Measurements from ENCODE around the gene REXO1. TPM values are rescaled to one million over a fixed set of nuclear protein-coding genes. Genes with fewer than 3 reads are reported as not detected.

Gene REXO1
- total and polyA plus RNA-seq, 2 of the 13 experiments (the other 11 are each of a cell fraction or from before 2014, with no cell fraction given), result 5.0 to 11.2 TPM

- TF ChIP-seq AFF4 (CRISPR knock-in tag; IDR thresholded peaks at IDR 0.05), result no peak
- no peak for TF ChIP-seq BRD4 (CRISPR knock-in tag; IDR thresholded peaks at IDR 0.05)
- no peak for TF ChIP-seq GZF1 (CRISPR knock-in tag; IDR thresholded peaks at IDR 0.05)
- TF ChIP-seq MXI1 (IDR thresholded peaks at IDR 0.05; ENCODE audit: borderline replicate concordance, low read depth, low read length), result peak; percentile 56; the same call in 1 of the 3 replicates
- TF ChIP-seq BCL6 (CRISPR knock-in tag; IDR thresholded peaks at IDR 0.05), result peak; percentile 42; the same call in 1 of the 2 replicates
- TF ChIP-seq SMARCE1 (IDR thresholded peaks at IDR 0.05; ENCODE audit: borderline replicate concordance), result no peak
- no peak for TF ChIP-seq PRPF4 (IDR thresholded peaks at IDR 0.05; ENCODE audit: low read depth, low read length, poor library complexity, severe bottlenecking)
- TF ChIP-seq BHLHE40 (IDR thresholded peaks at IDR 0.05; ENCODE audit: low read length), result peak; percentile 90
- TF ChIP-seq NFYC (CRISPR knock-in tag; IDR thresholded peaks at IDR 0.05), result no peak
- TF ChIP-seq, protein P1, sequence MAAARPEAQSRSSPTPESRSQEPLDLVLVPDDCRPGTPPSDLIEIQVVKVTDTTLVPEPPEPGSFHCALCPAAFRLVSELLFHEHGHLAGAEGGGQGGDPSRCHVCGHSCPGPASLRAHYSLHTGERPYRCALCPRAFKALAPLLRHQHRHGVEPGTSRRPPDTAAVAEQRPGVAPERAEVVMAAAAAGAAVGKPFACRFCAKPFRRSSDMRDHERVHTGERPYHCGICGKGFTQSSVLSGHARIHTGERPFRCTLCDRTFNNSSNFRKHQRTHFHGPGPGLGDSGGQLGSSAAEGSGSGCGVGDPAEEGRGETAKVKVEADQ (CRISPR knock-in tag; IDR thresholded peaks at IDR 0.05; ENCODE audit: borderline replicate concordance), result no peak
- no peak for TF ChIP-seq ZNF232 (CRISPR knock-in tag; IDR thresholded peaks at IDR 0.05; ENCODE audit: borderline replicate concordance)
- TF ChIP-seq MYC (CRISPR knock-in tag; IDR thresholded peaks at IDR 0.05; ENCODE audit: borderline replicate concordance), result peak; percentile 37; the same call in 1 of the 2 replicates
- TF ChIP-seq ZNF605 (CRISPR knock-in tag; IDR thresholded peaks at IDR 0.05), result no peak
- TF ChIP-seq, protein P2, sequence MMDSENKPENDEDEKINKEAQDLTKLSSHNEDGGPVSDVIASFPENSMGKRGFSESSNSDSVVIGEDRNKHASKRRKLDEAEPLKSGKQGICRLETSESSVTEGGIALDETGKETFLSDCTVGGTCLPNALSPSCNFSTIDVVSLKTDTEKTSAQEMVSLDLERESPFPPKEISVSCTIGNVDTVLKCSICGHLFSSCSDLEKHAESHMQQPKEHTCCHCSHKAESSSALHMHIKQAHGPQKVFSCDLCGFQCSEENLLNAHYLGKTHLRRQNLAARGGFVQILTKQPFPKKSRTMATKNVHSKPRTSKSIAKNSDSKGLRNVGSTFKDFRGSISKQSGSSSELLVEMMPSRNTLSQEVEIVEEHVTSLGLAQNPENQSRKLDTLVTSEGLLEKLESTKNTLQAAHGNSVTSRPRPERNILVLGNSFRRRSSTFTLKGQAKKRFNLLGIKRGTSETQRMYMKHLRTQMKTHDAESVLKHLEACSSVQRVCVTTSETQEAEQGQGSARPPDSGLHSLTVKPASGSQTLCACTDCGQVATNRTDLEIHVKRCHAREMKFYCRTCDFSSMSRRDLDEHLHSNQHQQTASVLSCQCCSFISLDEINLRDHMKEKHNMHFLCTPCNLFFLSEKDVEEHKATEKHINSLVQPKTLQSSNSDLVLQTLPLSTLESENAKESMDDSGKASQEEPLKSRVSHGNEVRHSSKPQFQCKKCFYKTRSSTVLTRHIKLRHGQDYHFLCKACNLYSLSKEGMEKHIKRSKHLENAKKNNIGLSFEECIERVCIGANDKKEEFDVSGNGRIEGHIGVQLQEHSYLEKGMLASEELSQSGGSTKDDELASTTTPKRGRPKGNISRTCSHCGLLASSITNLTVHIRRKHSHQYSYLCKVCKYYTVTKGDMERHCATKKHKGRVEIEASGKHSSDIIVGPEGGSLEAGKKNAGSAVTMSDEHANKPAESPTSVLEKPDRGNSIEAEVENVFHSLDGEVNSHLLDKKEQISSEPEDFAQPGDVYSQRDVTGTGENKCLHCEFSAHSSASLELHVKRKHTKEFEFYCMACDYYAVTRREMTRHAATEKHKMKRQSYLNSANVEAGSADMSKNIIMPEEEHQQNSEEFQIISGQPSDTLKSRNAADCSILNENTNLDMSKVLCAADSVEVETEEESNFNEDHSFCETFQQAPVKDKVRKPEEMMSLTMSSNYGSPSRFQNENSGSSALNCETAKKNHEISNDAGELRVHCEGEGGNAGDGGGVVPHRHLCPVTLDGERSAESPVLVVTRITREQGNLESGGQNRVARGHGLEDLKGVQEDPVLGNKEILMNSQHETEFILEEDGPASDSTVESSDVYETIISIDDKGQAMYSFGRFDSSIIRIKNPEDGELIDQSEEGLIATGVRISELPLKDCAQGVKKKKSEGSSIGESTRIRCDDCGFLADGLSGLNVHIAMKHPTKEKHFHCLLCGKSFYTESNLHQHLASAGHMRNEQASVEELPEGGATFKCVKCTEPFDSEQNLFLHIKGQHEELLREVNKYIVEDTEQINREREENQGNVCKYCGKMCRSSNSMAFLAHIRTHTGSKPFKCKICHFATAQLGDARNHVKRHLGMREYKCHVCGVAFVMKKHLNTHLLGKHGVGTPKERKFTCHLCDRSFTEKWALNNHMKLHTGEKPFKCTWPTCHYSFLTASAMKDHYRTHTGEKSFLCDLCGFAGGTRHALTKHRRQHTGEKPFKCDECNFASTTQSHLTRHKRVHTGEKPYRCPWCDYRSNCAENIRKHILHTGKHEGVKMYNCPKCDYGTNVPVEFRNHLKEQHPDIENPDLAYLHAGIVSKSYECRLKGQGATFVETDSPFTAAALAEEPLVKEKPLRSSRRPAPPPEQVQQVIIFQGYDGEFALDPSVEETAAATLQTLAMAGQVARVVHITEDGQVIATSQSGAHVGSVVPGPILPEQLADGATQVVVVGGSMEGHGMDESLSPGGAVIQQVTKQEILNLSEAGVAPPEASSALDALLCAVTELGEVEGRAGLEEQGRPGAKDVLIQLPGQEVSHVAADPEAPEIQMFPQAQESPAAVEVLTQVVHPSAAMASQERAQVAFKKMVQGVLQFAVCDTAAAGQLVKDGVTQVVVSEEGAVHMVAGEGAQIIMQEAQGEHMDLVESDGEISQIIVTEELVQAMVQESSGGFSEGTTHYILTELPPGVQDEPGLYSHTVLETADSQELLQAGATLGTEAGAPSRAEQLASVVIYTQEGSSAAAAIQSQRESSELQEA (CRISPR knock-in tag; IDR thresholded peaks at IDR 0.05; ENCODE audit: not compliant biosample characterization), result no peak
- no peak for TF ChIP-seq FOSL1 (CRISPR knock-in tag; IDR thresholded peaks at IDR 0.05; ENCODE audit: borderline replicate concordance)
Measured at GRCh38 chr19:1853295-1854038, 5.2 kb upstream of the REXO1 start (continued).

All from HepG2 (cell line).